Hematopoietic multipotent progenitor cell (in vitro differentiated cells): ENCODE results near the gene PLEK2. TPM values are rescaled to one million over a fixed set of nuclear protein-coding genes. Genes with fewer than 3 reads are reported as not detected.
"Not testable (repeated sequence)": the region's sequence is repeated elsewhere in the genome, so short reads cannot be mapped to it uniquely, and the experiment has no call there.

Source experiments
- DNase-seq, 3 donors: peaks; one replicate each; pipeline ENCODE4 v3.0.0-alpha.2; 2011 to 2015; ENCODE audit warnings: low read depth in 2 of 3, low spot score in 2 of 3
- small RNA-seq: library from RNA; depleted of rRNA; stranded (forward); fragments of <200 nt; gene quantifications from one replicate; pipeline ENCODE3, GENCODE V24; 2012
- total RNA-seq: library from RNA; depleted of rRNA; stranded (reverse); fragments of >200 nt; gene quantifications from one replicate; pipeline ENCODE4 v1.2.3, GENCODE V29; 2012

Gene PLEK2
- total RNA-seq, 1 donor: not detected

DNA sequence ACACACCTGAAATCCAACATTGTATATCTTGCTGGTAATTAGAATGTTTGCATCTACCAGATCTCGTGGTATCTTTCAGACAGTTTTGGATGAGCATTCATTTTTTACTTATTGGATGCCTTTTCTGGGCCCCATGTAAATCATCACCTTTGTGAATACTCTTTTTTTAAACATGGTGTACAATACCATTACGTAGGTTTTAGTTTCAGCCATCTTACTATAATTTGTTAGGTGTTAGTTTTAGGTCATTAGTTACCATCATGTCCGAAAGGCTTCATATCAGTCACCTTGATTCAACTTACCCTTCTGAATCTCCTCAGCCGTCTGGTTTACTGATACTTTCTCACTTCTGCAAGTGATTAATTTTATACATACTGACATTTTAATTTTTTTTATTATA, 46.5 kb downstream of the PLEK2 start:
- no peak for DNase-seq

- peak in 1 of 3 donors; percentile 14 for DNase-seq
Measured at GRCh38 chr14:67360470-67361206, 51.3 kb downstream of the PLEK2 start.

GRCh38 chr14:67359775-67360469, 52.0 kb downstream of the PLEK2 start, which contains the start of the genes ATP6V1D and EIF2S1:
TSS of gene ATP6V1D (minus strand) at chr14:67359804. CDS start at chr14:67359698, 106 bp downstream.
TSS of gene EIF2S1 (plus strand) at chr14:67360328. CDS start at chr14:67364768, 4,440 bp downstream.
- DNase-seq: peak; percentile 98 to 100 (median 99)

DNA sequence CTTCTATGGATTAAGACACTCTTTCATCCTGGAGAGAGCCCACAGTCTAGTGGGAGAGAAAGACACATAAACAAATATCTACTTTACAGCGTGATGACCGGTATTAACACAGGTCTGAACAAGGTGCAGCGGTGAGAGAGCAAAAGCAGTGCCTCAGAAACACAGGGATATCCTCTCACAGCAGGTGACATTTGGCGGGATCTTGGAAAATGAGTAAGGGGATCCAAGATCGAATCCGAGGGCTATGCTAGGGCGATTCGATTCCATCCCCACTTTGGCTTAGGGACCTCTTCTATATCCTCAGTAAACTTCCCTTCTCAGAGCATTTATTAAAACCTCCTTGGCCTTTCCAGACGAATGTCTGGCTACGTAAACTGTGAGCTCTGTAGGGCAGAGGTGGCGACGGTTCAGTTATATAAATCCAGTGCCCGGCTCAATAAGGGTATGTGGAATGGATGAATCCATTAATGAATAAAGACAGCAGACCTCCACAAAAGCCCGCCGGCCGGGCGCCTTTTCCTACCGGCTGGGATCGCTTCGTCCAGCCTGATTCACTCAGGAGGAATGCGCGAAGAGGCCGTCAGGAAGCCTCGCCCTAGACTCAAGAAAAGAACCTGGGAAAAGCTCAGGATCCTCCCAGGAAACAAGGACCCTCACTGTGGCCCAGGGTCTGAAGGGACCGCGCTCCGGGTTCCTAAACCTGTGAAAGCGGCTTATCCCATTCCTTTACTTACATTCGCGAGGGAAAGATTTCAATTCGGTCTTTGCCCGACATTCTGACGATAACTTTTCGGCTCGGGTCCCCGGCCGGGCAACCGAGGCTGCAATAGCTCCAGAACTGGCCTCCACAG, 52.8 kb downstream of the PLEK2 start:
- DNase-seq: no peak

DNA sequence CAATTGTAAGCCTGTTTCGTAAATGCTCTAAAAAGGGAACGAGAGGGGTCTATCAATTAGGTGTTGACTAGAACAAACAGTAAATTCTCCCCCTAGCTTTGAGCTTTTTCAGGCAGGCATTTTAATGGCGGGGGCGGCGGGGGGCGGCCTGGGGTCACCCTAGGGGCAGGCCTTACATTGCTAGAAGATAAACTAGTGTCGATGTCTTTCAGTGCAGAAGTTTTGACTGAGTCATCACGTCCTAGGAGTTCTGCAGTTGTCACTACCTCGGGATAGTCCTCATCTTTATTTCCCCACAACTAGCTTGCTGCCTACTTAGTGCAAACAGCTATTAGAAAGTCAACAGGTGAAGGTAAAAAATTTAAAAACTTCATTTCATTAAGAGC, 54.0 kb downstream of the PLEK2 start:
- no peak for DNase-seq

DNA sequence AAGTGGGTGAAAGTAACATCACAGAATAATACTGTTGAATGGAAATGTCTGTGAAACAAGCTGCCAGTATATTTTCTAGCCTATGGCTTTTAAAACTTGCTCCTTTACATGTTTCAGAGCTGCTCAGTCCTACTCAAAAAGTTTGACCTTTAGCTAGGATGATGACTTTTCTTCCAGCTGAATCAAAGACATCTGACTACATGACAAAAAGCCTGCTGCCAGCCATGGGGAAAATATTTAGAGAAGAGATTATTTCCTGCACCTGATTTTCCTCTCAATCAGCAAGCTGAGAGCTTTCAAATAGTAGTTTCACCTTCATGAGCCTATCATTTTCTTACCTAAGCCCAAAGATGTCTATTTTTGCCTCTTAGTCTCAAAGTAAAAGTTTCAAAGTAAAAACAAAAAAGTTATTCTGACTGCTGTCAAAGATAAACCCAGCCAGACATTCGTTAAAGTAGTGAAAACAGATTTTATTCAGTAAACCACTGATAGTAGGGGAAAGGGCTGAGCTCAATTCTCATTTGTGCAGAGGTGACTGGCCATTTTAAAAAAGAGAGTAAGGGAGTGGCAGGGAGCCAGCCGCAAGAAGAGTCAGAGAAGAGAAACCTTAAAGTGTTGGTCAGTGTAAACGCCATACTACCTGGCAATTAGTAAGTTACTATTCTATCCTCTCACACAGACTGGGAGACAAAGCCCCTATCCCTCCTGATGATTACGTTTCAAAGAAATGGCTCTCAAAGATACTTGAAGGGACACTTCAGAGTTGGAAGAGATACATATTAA, 54.6 kb downstream of the PLEK2 start:
- DNase-seq: no peak

DNA sequence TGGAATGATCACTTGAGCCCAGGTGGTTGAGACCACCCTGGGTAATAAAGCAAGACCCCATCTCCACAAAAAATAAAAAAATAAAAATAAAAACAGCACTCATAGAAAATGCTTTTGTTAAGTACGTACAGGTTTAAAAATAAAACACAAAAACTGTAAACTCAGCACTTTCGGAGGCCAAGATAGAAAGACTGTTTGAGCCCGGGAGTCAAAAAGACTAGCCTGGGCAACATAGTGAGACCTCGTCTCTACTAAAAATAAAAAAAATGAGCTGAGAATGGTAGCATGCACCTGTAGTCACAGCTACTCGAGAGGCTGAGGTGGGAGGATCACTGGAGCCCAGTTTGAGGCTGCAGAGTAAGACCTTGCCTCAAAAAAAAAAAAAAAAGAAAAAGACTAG, 59.9 kb downstream of the PLEK2 start:
- DNase-seq: no peak

- no peak for DNase-seq
Measured at GRCh38 chr14:67345583-67345982, 66.4 kb downstream of the PLEK2 start.

DNA sequence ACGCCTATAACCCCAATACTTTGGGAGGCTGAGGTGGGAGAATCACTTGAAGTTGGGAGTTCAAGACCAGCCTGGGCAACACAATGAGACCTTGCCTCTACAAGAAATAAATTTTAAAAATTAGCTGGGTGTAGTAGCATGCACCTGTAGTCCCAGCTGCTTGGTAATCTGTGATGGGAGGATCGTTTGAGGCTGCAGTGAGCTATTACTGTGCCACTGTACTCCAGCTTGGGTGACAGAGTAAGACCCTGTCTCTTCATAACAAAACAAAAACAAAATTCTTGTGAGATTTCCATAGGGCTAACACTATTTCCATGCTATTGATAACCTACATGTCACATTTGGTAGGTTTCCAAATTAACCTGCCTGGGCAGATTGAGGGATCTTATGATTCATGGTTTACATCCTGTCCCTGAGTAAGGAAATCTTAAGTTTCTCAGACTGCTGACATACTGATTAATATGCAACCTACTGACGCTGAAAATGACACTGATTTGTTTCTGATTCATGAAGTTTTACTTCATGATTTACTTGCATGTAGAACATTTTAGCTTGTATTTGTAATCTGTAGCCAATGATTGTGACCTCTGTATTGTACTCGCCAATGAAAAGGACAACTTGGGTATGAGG, 68.2 kb downstream of the PLEK2 start:
- DNase-seq: no peak

GRCh38 chr14:67341231-67341630, 70.7 kb downstream of the PLEK2 start:
- not testable (repeated sequence) for DNase-seq

Small RNAs within 50 kb of the gene (small RNA-seq; reads per million reads assigned to genes)
- not detected for gene MIR5694
- not detected for gene RF00019

Other genes with a start within 250 kb of the PLEK2 start
- gene GARIN2, start 222.7 kb downstream of the PLEK2 start, total RNA-seq: not detected
- gene PALS1, start 170.7 kb downstream of the PLEK2 start, total RNA-seq: 6.2 TPM
- 18.6 TPM for gene ATP6V1D, start 52.4 kb downstream of the PLEK2 start, total RNA-seq
- 20.2 TPM for gene EIF2S1, start 51.8 kb downstream of the PLEK2 start, total RNA-seq
- 46.3 TPM for gene TMEM229B, start 76.6 kb upstream of the PLEK2 start, total RNA-seq
- gene PLEKHH1, start 121.1 kb upstream of the PLEK2 start, total RNA-seq: 0.27 TPM
- 14.0 TPM for gene PIGH, start 188.1 kb upstream of the PLEK2 start, total RNA-seq
- gene ARG2, start 207.8 kb upstream of the PLEK2 start, total RNA-seq: 28.0 TPM